Stromal cell of bone marrow (primary cell): Measurements from ENCODE around the gene OSR1.
"Not testable (repeated sequence)": the region's sequence is repeated elsewhere in the genome, so short reads cannot be mapped to it uniquely, and the experiment has no call there.

Experiments used
- DNase-seq: peaks from one replicate; pipeline ENCODE4 v3.0.0-alpha.2; 2012; ENCODE audit warnings: low read depth

OSR1 gene

GRCh38 chr2:19331450-19331849 is 27.0 kb downstream of the OSR1 start:
- no peak for DNase-seq

DNA sequence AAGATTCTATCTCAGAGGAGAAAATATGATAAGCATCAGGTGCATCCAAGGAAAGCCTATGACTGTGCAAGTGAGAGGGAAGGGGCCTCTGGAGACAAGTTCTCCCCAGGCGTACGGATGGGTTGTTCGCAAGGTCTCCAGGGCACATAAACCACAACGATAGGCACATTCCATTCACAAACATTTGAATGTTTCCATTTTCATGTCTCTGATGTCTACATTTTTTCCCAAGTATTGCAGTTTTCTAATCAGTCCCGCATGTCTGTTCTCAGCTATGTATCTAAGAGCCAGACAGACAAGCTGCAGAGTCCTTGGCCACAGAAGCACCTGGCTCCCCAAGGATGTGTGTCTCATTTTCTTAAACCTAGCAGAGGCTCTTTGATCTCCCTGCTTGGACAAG is 28.0 kb downstream of the OSR1 start:
- no peak for DNase-seq

- no peak for DNase-seq
Measured at GRCh38 chr2:19329445-19329844, 29.0 kb downstream of the OSR1 start.

- no peak for DNase-seq
Measured at GRCh38 chr2:19327496-19327895, 30.9 kb downstream of the OSR1 start.

GRCh38 chr2:19321946-19322345 is 36.5 kb downstream of the OSR1 start:
- no peak for DNase-seq

DNA sequence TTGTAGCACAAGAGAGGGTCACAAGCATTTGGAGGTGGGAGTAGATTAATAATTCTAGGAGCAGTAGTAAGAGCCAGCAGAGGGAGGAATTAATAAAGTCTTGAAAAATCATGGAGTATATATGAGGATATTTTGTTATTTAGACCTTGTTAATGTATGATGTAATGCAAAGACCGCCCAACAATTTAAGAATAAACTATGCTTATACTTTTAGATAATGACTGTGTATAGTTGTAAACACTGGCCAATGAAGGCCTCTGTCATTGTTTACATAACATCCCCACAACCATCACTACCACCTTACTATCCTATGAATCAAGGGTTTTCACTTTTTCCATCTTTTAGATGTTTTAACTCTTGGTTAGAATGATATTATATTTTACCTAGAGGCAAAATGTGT is 37.6 kb downstream of the OSR1 start:
- no peak for DNase-seq

GRCh38 chr2:19319698-19320097 is 38.7 kb downstream of the OSR1 start:
- no peak for DNase-seq

DNA sequence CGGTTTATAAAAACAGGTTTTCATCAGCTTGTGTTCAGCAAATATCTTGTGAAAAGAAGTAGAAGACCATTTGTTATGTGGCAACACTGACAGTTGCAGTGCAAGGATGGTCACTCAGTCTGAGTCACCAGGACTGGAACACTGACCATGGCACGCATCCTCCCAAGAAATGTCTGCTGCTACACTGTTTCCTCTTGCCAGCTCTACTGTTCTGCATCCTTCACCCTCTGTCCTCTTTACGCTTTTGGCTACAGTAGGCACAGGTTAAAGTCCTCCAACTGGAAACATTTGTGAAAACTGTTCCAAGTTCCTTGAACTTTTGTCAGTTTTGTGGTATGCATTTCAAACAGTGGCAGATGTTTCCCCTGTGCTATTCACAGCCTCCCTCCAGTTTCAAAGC is 39.4 kb downstream of the OSR1 start:
- DNase-seq = no peak

GRCh38 chr2:19313553-19313952 is 44.9 kb downstream of the OSR1 start:
- DNase-seq = no peak

DNA sequence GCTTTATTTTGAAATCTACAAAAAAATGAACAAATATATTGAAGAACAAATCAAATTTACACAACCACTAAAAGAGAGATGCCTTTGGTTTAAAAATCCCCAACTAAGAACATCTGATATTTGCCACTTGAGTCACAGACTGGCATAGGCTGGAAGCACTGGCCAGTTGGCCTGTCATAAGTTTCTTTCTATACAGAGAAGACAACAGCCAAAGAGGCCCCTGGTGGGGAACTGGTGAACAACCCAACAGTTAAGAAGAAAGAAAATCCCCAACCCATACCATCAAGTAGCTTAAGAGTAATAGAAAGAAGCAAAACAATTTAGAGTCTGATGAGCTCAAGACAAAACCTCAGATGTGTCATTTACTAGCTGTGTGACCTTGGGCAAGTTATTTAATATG is 45.5 kb downstream of the OSR1 start:
- DNase-seq = peak; percentile 33

DNA sequence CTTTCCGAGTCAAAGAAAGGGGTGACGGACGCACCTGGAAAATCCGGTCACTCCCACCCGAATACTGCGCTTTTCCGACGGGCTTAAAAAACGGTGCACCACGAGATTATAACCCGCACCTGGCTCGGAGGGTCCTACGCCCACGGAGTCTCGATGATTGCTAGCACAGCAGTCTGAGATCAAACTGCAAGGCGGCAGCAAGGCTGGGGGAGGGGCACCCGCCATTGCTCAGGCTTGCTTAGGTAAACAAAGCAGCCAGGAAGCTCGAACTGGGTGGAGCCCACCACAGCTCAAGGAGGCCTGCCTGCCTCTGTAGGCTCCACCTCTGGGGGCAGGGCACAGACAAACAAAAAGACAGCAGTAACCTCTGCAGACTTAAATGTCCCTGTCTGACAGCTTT is 52.4 kb downstream of the OSR1 start:
- not testable (repeated sequence) for DNase-seq

- DNase-seq = not testable (repeated sequence)
Measured at GRCh38 chr2:19305400-19306055, 52.9 kb downstream of the OSR1 start.

DNA sequence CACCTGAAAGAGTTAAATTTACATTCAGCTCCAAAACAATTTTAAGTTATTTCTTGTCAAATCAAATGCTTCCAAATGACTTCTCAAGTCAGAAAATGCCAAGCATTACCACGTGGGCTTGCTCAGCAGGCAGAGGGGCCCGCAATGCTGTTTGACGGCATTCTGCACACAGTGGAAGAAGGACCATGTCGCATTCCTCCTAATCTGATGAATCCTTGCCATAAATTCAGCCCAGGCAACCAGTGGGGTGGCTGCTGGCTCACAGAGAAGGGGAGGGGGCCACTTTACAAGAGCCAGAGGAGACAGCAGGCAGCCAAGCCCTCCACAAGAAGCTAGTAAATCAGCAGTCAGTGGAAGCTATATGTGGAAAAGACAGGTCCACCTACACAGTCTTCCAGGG is 56.7 kb downstream of the OSR1 start:
- DNase-seq = no peak
